Lower lobe of right lung (tissue), 2 donors: Measurements from ENCODE around the gene KIF13A. TPM values are rescaled to one million over a fixed set of nuclear protein-coding genes. Genes with fewer than 3 reads are reported as not detected.

Experiments
- ATAC-seq, 2 donors: fragments of 200-7000 bp; cut with Tn5 transposase; one replicate each; pipeline ENCODE4 v1.9.1; 2020 to 2022; ENCODE audit warnings: mild to moderate bottlenecking in 2 of 2, moderate library complexity in 2 of 2
- DNase-seq: peaks from one replicate; pipeline ENCODE4 v3.0.0-alpha.2; 2020
- H3K27ac ChIP-seq: fragments of 200-600 bp; one replicate; pipeline ENCODE4 v1.8.0; 2022
- H3K27me3 ChIP-seq: fragments of 200-600 bp; one replicate; pipeline ENCODE4 v1.8.0; 2022; ENCODE audit warnings: low read depth
- H3K36me3 ChIP-seq: fragments of 200-600 bp; one replicate; pipeline ENCODE4 v1.8.0; 2022; ENCODE audit warnings: mild to moderate bottlenecking
- H3K4me1 ChIP-seq: fragments of 200-600 bp; one replicate; pipeline ENCODE4 v1.8.0; 2022
- H3K4me3 ChIP-seq: fragments of 200-600 bp; one replicate; pipeline ENCODE4 v1.8.0; 2022; ENCODE audit warnings: mild to moderate bottlenecking
- H3K9me3 ChIP-seq: fragments of 200-600 bp; one replicate; pipeline ENCODE4 v1.8.0; 2022
- CTCF ChIP-seq: fragments of 200-600 bp; IDR thresholded peaks from one replicate; pipeline ENCODE4 v1.8.0; 2022; ENCODE audit warnings: antibody characterized with exemption, mild to moderate bottlenecking
- intact Hi-C: fragments of 100-400 bp; cut with DNase I; formaldehyde crosslinking; loops from one replicate; pipeline ENCODE4 v1.11.0; 2022
- total RNA-seq: library from RNA; stranded (reverse); fragmentation: NEBNext Ultra II Directional; extraction: Animal tissue kit (Norgen Biotek cat#: 25700); gene quantifications from one replicate; pipeline ENCODE4 v1.2.1, GENCODE V29; 2021
- donor health status: DM: no; HTN: yes; CAD: no; lungs with severe emphysema.

The KIF13A gene
- total RNA-seq, 1 donor from 2014 or later: 55.2 TPM

GRCh38 chr6:17725083-17725482 is 262.4 kb downstream of the KIF13A start:
- no peak for TF ChIP-seq CTCF
- ATAC-seq: peak in 1 of 2 donors; percentile 45
- Histone ChIP-seq H3K27me3 (no peaks in the 10 kb centered on the region), H3K4me3 (no peak overlapping the region), H3K36me3 (no peaks in the 10 kb centered on the region), H3K9me3 (no peaks in the 10 kb centered on the region), H3K4me1 (peaks cover 6% of the 10 kb centered on the region), H3K27ac (no peak overlapping the region)
- intact Hi-C loops: no loop called here
- no peak for DNase-seq

DNA sequence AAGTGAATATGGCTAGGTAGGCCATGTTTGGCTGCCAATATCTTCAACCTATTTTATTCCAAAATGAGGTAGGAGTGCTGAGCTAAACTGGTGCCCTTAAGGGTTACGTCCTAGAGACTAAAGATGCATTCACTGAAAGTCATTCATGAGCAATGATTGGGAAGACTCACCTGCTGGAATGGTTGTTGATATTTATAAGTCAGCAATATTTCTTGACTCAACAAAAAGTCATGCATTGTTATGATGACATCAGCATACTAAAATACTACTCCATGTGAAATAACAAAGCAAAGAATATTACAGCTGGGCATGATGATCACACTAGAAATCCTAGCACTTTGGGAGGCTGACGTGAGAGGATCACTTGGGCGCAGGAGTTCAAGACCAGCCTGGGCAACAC is 263.1 kb downstream of the KIF13A start:
- no peaks in the 10 kb centered on the region for H3K27me3 ChIP-seq
- H3K27ac ChIP-seq: no peak overlapping the region
- no peaks in the 10 kb centered on the region for H3K36me3 ChIP-seq
- DNase-seq (no peak), ATAC-seq (no peak)
- H3K4me1 ChIP-seq: peaks cover 6% of the 10 kb centered on the region
- H3K9me3 ChIP-seq: no peaks in the 10 kb centered on the region
- no peak overlapping the region for H3K4me3 ChIP-seq
- intact Hi-C loops: no loop called here
- TF ChIP-seq CTCF: no peak

GRCh38 chr6:17721671-17722070 is 265.8 kb downstream of the KIF13A start:
- Histone ChIP-seq H3K4me3 (no peak overlapping the region), H3K36me3 (no peaks in the 10 kb centered on the region), H3K27me3 (no peaks in the 10 kb centered on the region), H3K27ac (no peak overlapping the region), H3K9me3 (no peaks in the 10 kb centered on the region), H3K4me1 (peaks cover 6% of the 10 kb centered on the region)
- intact Hi-C loops: no loop called here
- TF ChIP-seq CTCF: no peak
- DNase-seq (no peak), ATAC-seq (no peak)

GRCh38 chr6:17719323-17720041 is 268.0 kb downstream of the KIF13A start:
- Histone ChIP-seq H3K4me1 (no peaks in the 10 kb centered on the region), H3K4me3 (no peak overlapping the region), H3K9me3 (no peaks in the 10 kb centered on the region), H3K36me3 (no peaks in the 10 kb centered on the region), H3K27me3 (no peaks in the 10 kb centered on the region), H3K27ac (no peak overlapping the region)
- no peak for TF ChIP-seq CTCF
- ATAC-seq (no peak), DNase-seq (no peak)
- intact Hi-C loops: no loop called here

DNA sequence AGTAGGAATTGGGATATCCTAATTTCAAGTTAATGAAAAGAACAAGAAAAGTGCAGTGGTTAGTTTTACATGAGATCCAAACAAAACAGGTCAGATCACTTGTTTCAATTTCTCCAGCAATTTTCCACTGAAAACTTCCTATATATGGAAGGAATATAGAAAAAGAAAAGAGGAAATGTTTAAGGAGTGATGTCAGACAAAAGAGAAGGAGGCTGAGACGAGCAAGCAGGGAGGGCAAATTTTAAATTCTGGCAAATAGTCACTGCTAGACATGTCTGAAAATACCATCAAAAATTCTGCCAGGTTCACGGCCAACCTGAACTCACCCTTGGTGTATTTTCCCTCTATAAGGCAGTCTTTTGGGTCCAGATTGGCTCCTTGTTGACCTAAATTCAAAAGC is 271.2 kb downstream of the KIF13A start:
- Histone ChIP-seq H3K27ac (no peak overlapping the region), H3K27me3 (no peaks in the 10 kb centered on the region), H3K36me3 (no peaks in the 10 kb centered on the region), H3K9me3 (no peaks in the 10 kb centered on the region), H3K4me3 (no peak overlapping the region), H3K4me1 (no peaks in the 10 kb centered on the region)
- intact Hi-C loops: no loop called here
- DNase-seq (no peak), ATAC-seq (no peak)
- TF ChIP-seq CTCF: no peak
